ENCODE data around the gene GHRH.

Gene GHRH

GRCh38 chr20:37236462-37236861, 25.2 kb downstream of the GHRH start:
- no peak for DNase-seq

- DNase-seq = no peak
These were observed 26.5 kb downstream of the GHRH start for GRCh38 chr20:37235065-37235464.

DNA sequence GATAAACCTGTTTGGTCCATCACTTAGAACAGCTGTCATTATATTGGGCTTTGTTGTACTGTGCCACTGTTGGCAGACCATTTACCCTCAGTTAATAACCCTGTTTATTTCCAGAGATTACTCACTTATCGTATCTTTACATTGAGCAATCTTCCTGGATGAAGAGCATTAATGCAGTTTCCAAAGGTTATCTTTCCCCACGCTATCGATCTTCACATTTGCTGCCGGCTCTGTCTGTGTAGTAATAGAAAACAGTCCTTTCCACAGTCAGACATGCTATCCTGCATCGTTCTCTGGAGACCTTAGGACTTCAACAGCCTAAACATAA, 27.4 kb downstream of the GHRH start:
- DNase-seq = no peak

GRCh38 chr20:37233548-37234253, 27.9 kb downstream of the GHRH start:
- DNase-seq = peak; percentile 97 to 98

- DNase-seq = peak; percentile 66 to 68
These were observed 29.5 kb downstream of the GHRH start for GRCh38 chr20:37231947-37232630.

DNA sequence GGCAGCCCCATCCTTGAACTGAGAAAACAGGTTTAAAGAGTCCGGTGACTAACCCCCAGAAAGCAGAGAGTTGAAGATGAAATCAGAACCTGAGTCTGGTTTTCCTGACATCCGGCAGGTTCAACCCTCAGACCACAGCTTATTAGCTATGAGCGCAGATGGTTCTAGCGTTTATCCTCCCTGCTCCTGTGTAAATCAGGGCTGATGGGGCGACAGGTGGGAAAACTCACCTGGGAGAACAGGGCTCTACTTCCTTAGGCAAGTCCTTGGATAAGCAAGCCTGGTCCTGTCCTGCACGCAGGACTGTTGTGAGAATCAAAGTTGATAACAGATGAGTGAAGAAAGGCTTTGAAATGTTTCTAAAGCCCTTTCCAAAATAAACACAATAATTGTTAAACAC, 31.4 kb downstream of the GHRH start:
- DNase-seq = no peak

GRCh38 chr20:37229357-37229756, 32.3 kb downstream of the GHRH start:
- peak in 1 of 2 experiments; percentile 67 for DNase-seq

GRCh38 chr20:37228656-37229055, 33.0 kb downstream of the GHRH start:
- no peak for DNase-seq

GRCh38 chr20:37228082-37228481, 33.5 kb downstream of the GHRH start:
- no peak for DNase-seq

DNA sequence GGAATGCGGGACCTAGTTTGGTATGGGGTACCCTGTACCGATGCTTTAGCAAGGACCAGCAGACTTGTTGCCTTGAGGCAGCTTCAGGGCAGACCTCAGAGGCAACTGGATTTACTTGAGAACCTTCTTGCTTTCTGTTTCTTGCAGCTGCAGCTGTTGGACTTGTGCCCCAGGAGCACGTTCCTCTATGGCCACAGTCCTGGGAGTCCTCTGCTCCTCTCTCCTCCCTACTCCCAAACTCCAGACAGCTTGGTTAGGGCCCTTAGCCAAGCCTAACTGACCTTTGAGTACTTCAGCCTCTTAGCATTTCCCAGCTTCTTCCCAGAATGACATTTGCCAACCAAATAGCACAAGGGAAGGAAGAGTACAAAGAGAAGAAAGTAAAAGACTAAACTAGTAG, 34.7 kb downstream of the GHRH start:
- no peak for DNase-seq

DNA sequence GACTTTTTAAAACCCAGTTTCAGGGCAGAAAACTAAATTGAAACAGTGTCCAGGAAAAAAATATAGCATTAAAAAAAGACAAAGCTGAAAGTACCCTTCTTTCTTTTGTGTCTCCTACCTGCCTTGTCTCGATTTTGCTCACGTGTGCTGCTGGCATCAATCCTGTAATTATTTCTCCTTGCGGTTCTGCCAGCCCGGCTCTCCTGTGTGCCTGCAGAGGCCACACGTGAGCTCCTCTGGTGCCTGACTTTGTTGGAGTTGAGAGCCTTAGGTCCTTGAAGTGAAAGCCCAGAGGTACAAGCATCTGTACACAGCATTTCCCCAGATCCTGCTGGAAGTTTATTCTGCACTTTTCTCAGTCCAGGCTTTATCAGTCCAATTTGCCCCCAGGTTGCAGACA, 36.5 kb downstream of the GHRH start:
- DNase-seq = no peak

- no peak for DNase-seq
These were observed 38.6 kb downstream of the GHRH start for GRCh38 chr20:37223053-37223452.

DNA sequence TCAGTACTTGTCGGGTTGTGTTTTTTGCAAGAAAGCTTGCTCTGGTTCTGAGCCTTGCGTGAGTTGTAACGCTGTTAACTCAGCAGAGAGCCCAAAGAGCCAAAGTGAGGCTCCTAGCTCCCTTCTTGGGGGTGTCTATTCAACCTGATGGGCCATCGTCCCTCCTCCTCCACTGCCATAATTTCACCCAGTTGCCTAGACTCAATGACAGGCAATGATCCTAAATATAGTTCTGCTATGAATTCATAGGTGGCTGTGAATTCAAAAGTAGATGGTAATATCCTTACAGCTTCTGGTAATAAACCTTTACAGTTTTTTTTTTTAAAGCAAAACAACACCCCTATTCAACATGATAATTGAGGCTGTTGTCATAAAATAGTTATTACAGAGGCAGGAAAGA, 39.5 kb downstream of the GHRH start:
- no peak for DNase-seq

- DNase-seq = peak in 1 of 2 experiments; percentile 59
These were observed 40.9 kb downstream of the GHRH start for GRCh38 chr20:37220731-37221130.

GRCh38 chr20:37219751-37220668, 41.6 kb downstream of the GHRH start:
- peak; percentile 94 to 98 for DNase-seq

- DNase-seq = no peak
These were observed 42.6 kb downstream of the GHRH start for GRCh38 chr20:37218976-37219375.

DNA sequence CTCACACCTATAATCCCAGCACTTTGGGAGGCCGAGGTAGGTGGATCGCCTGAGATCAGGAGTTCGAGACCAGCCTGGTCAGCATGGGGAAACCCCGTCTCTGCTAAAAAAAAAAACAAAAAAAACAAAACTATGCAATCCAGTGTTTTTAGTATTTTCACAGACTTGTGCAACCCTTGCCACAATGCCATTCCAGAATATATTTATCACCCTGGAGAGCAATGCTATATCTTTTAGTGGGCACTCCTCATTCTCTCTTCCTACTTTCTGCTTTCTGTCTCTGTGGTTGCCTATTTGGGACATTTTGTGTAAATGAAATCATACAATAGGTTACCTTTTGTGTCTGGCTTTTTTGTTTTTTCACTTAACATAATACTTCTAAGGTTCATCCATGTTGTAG, 43.2 kb downstream of the GHRH start:
- no peak for DNase-seq

GRCh38 chr20:37209661-37210314, 51.8 kb downstream of the GHRH start:
- no peak for DNase-seq

GRCh38 chr20:37209193-37209592, 52.4 kb downstream of the GHRH start:
- no peak for DNase-seq

GRCh38 chr20:37207171-37207570, 54.4 kb downstream of the GHRH start:
- DNase-seq = no peak

DNA sequence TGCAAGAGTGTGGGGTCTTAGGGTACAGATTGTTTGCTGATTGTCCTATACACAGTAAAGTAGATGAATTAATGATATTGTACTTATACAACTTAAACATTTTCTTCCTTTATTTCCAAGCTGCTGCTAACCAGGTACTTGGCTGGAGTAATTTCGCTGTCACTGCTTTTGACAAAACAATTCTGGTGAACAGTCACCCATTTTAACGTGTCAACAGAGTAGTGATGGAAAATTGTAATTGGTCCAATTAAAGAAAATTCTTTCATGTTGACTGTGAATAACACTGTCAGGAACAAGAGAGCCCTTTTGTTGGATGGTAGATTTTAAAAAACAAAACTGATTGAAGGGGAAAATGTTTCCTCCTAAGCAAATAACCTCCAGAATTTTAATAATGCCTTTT, 55.8 kb downstream of the GHRH start:
- peak; percentile 84 to 86 for DNase-seq

DNA sequence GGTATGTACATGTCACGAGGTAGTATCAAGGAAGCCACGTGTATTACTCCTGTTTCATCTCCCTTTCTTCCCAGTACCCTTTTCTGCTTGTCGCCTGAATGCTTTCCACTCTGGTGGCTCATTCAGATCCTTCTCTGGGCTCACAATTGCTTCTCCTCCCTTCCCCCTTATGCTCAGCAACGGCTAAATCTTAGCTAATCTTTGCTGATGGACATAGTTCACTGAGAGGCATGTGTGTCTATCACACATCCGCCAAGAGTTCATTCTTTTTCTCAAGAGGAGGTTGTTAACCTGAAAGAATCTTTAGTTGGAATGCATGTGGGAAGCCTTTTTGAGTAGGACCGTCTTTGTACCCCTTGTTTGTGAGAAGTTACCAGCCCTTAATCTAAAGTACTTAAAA, 56.5 kb downstream of the GHRH start:
- DNase-seq = no peak

- no peak for DNase-seq
These were observed 57.6 kb downstream of the GHRH start for GRCh38 chr20:37204056-37204455.
